NCI-H748 (cell line): ENCODE data around the gene WDR44.
"Not testable (repeated sequence)": the region's sequence is repeated elsewhere in the genome, so short reads cannot be mapped to it uniquely, and the experiment has no call there.

Experiments
- DNase-seq: peaks from one replicate; lab custom pipeline; 2025; ENCODE audit not compliant: unreplicated experiment; lab: John Stamatoyannopoulos, UW

WDR44 gene

DNA sequence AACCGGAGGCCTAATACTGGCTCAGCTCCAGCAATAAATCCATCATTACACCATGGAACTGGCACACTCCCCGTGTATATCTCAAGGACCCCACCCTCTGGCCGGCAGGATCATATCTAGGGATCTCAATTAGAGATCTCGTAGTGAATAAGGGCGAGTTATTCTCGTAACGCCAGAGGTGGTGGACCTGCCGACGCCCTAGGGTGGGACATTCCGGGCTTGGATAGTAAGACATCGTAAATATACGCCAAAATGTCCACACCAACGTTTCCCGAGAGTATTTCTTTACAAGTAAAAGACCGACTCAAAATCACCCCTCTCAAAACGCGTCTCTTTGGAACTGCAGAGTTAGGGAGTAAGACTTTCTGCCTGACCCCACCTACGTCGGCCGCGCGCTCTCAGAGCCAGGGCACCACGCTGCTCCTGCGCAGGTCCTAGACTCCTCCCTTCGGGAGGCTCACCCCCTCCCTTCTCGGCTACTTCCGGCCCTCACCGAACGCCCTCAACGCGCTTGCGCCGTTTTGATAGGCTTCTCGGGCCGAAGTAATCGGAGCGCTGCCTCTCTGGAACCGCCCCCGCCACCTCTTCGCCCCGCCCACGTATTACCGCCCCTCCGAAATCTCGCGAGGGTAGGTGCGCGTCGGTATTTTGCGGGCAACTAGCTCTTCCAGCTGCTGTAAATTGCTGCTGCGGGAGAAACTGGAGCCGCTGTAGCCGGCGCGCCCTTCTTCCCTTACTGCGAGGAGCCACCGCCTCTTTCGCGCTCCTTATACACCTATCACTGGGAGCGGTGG, at the start of gene WDR44:
Gene WDR44 (plus strand): TSS at position 643 of the 794 bp plus-strand sequence. CDS start 398 bp downstream, outside the sequence.
- peak; percentile 97 for DNase-seq

GRCh38 chrX:118305827-118306226, 40.1 kb upstream of the WDR44 start:
- DNase-seq, result not testable (repeated sequence)

- DNase-seq, result no peak
Observed at GRCh38 chrX:118315529-118315928, 30.4 kb upstream of the WDR44 start.

GRCh38 chrX:118324588-118324987, 21.3 kb upstream of the WDR44 start:
- DNase-seq, result no peak

DNA sequence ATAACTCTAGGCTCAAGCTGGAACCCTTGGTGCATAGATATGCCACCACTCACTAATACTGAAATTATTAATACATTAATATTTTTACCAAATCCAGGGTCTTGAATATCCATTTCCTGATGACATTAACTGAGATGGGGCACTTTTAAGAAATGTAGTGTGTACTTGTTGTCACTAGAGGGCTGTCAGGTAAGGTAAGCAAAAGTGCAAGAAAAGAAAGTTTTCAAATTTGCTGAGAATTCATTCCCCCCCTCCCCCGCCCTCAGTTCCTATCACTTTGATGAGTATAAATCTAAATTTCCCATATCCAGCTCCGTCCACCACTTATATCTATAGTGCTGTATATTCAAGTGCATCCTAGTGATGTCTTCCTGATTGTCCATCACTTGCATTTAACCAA, 20.5 kb upstream of the WDR44 start:
- no peak for DNase-seq

- DNase-seq, result no peak
Observed at GRCh38 chrX:118329175-118329574, 16.7 kb upstream of the WDR44 start.

DNA sequence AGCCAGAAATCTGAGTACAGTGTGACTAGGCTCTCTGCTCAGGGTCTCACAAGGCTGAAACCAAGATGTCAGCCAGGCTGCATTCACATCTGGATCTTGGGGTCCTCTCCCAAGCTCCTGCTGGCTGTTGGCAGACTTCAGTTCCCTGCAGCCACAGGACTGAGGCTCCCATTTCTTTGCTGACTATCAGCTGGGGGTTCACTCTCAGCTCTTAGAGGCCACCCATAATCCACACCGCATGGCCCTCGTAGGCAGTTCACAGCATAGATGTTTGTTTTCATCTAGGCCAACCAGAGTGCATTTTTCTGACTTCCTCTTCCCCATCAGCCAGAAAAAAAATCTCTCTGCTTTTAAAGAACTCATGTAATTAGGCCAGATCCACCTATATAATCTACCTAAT, 8.2 kb upstream of the WDR44 start:
- no peak for DNase-seq

DNA sequence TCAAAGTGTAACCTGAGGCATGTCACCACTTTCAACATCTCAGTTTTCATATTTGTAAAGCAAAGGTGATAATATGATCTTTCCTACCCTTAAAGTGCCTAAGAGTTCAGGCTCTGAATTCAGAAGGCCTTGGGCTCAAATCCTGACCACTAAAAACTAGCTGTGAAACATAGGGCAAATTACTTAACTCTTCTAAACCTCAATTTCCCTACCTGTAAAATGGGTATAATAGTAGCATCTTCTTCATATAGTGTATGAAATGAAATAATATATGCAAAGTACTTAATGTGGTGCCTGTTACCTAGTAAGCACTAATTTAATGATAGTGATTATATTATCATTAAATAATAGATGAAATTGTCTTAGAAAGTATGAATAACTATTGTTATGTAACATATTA, 7.0 kb upstream of the WDR44 start:
- no peak for DNase-seq

GRCh38 chrX:118345045-118345463, 852 bp upstream of the WDR44 start:
- DNase-seq, result peak; percentile 69

GRCh38 chrX:118346258-118347094, 570 bp downstream of the WDR44 start:
- peak; percentile 86 for DNase-seq

DNA sequence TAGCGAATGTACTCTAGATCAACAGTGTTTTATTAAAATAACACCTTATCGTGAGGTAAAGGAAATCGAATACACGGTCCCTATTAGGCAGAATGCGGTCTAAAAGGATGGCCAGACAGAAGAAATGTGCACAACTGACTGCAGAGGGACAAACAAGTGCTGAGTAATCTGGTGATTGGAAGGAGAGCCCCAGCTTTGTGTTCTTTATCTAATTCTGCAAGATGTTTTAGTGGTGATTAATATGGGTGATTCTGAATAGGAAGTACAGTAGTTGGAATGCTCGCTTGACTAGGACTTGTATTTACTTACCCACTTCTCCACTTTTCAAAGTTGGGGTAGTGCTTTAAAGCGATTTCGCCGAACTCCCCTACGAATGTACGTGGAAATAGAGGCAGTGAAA, 1.2 kb downstream of the WDR44 start:
- peak; percentile 7 for DNase-seq

GRCh38 chrX:118347736-118348135, 1.8 kb downstream of the WDR44 start:
- no peak for DNase-seq

DNA sequence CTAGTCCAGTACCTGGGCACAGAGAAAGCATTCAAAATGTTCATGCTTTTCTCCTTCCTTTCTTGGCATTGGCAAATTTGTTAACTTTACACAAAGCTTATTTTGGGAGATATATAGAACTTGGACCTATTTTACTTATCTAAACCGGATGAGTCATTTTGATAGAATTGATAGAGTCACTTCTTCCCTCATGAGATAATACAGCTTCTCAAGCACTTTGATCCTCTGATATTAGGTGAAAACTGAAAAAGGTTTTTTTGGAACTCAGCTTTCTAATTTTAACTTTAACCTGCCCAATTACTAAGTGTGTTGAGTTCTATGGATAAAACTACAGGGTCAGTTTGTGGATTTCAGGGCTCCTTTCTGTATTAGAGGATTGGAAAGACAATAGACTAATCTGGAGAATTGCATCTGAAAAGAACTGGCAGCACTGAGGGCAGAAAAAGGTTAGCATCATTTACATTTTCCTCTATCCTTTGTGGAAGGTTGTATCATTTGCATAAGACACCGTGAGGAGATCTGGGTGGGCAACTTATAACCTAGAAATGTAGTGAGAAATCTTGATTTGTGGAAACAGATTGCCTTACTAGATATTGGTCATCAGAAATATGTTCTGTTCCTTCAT, 2.4 kb downstream of the WDR44 start:
- no peak for DNase-seq

DNA sequence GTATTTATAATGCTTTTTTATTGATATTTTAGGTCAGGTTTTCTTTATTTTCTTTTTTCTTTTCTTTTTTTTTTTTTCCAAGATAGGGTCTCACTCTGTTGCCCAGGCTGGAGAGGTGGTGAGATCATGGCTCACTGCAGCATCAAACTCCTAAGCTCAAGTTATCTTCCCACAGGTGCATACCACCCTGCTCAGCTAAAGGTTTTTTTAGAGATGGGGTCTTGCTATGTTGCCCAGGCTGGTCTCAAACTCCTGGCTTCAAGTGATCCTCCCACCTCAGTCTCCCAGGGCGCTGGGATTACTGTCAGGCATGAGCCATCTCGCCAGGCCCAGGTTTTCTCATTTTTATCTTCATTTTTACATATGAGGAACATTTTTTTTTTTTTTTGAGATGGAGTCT, 3.3 kb downstream of the WDR44 start:
- DNase-seq, result no peak

DNA sequence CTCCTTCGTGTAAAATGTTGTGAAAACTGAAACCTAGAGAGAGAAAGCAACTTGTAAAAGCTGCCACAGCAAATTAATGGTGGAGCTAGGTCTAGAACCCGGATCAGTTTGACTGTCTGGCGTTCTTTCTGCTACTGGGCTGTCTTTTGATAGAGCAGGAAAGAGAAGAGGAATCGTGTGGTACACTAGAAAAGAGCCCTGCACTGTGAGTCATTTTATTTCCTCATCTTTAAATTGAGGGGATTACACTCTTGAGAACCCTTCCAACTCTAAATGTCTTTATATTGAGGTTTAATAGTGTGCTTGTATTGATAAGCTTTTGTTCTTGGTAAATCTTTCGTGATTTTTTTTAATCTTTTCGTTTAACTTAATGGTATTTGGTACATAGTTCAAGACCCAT, 4.3 kb downstream of the WDR44 start:
- no peak for DNase-seq

- no peak for DNase-seq
Observed at GRCh38 chrX:118350706-118351105, 4.8 kb downstream of the WDR44 start.

DNA sequence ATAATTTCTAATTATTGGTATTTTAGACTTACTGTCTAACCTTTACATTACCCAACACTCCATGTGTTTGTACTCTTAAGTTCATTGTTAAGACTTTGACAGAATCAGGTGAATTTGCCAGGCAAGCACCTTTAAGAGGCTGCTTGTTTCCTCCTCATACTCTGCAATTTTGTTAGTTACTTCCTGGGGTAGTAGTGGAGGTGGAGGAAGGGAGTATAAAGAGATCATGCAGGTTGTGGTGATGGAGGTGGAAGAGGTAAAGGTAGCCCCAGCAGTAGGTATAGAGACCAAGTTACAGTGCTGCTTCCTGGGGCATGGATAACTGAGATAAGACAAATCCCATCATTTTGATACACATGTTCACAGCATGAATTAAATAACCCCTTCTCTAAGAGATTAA, 6.7 kb downstream of the WDR44 start:
- no peak for DNase-seq

GRCh38 chrX:118353081-118353850, 7.4 kb downstream of the WDR44 start:
- DNase-seq, result no peak

DNA sequence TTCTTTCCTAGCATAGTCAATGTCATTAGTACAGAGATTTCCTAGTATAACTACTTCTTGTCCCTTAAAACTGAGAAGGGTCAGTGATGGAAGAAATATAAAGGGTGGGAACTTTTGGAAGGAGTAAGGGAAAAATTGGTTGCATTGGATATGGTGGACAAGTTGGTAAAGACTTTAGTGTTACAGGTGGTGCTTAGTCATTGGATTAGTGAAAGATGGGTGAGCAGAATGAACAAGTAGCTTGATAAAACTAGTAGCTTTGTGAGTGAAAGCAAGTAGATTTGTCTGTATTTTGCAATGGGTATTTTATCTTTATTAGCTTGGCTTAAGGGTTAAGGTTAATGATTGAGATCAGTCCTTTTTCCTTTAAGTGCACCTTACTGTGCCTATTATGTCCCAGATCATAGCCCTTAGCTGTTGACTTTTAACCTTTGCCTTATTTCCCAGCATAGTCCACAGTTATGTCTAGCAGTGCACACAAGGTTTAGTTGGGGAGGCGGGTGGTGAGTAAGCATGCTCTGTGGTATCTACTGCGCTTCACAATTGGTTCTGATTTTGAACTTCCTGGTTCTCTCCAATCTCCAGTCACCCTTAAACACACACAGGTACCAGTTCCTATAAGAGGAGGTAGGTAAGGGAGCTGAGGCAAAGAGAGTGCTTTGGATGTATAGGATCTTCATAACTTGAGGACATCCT, 9.5 kb downstream of the WDR44 start:
- DNase-seq, result no peak

DNA sequence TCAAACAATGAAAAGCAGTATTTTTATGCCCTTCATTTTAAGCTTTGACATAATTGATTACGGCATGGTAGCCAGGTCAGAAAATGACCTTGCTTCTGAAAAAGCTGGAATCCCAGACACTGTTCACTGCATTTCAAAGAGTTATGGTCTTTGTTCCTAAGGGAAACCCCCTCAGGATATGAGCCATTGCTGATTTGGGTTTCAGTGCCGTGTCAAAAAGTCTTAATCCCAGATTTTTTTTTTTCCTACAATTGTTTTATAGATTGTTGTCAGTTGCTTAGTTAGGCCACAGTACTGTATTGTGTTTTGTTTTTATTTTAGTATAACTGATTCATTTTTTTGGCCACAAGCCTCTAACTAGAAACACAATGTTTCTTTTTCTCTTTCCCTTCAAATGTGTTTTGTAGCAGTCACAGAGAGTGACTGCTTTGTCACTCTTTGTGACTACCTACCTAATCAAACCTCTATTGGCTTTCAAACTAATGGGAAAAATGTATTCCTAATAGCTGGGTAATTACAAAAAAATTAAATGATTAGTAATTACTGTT, 10.3 kb downstream of the WDR44 start:
- no peak for DNase-seq
